Stomach (tissue), 4 donors: ENCODE results near the gene TBPL2.

Source experiments
- CTCF ChIP-seq, 7 experiments: fragments of 450-650 bp in 4 of 7; fragments of 200-600 bp in 3 of 7; sonication (generic) in 3 of 7; IDR thresholded peaks; one replicate each; pipeline ENCODE4 v1.5.1; 2016 to 2019; ENCODE audit warnings: antibody characterized with exemption in 7 of 7, control low read depth in 2 of 7, mild to moderate bottlenecking in 1 of 7
- POLR2A ChIP-seq, 4 donors: fragments of 450-650 bp; IDR thresholded peaks; one replicate each; pipeline ENCODE4 v1.6.1; 2016; ENCODE audit warnings: antibody characterized with exemption in 4 of 4, control low read depth in 2 of 4, mild to moderate bottlenecking in 1 of 4, moderate library complexity in 1 of 4
- POLR2AphosphoS5 ChIP-seq, 3 donors: sonication (generic); formaldehyde crosslinking; IDR thresholded peaks; one replicate each; pipeline ENCODE4 v1.6.1; 2016; ENCODE audit warnings: antibody characterized with exemption in 3 of 3

- no peak for TF ChIP-seq CTCF (IDR thresholded peaks at IDR 0.05)
- TF ChIP-seq POLR2A (IDR thresholded peaks at IDR 0.05) = no peak
- no peak for TF ChIP-seq POLR2AphosphoS5 (IDR thresholded peaks at IDR 0.05)
These were observed 25.9 kb downstream of the TBPL2 start for GRCh38 chr14:55414551-55414950.
